ENCODE results near the gene MSH5. TPM values are rescaled to one million over a fixed set of nuclear protein-coding genes. Genes with fewer than 3 reads are reported as not detected.

Gene MSH5
- total RNA-seq, 1 donor from 2014 or later = 3.1 TPM

GRCh38 chr6:31729515-31729978 is 10.3 kb upstream of the MSH5 start:
- peaks cover 13 to 34% (median 24%) of the 10 kb centered on the region in 3 donors for H3K36me3 ChIP-seq (ENCODE audit: control insufficient read depth in 3 of 3, insufficient read depth in 3 of 3, low read length in 3 of 3)
- H3K9ac ChIP-seq (ENCODE audit: low read depth in 1 of 3, low read length in 3 of 3) = peak overlapping the region; percentile 81 to 86 (median 84)
- H3K4me1 ChIP-seq (ENCODE audit: control insufficient read depth in 3 of 3, insufficient read depth in 3 of 3, low read length in 3 of 3) = peaks cover 22 to 25% (median 24%) of the 10 kb centered on the region in 3 donors
- peak overlapping the region; percentile 95 for H3K27ac ChIP-seq (ENCODE audit: low read depth, low read length)
- no peaks in the 10 kb centered on the region for H3K27me3 ChIP-seq (ENCODE audit: control insufficient read depth in 3 of 3, insufficient read depth in 3 of 3, low read length in 3 of 3)
- H3K9me3 ChIP-seq (ENCODE audit: control insufficient read depth in 3 of 3, low read length in 3 of 3) = no peaks in the 10 kb centered on the region
- peak overlapping the region; percentile 80 to 88 (median 81) for H3K4me3 ChIP-seq (ENCODE audit: low read length in 3 of 3)

GRCh38 chr6:31729979-31730630 is 9.7 kb upstream of the MSH5 start:
- peak overlapping the region; percentile 95 for H3K27ac ChIP-seq (ENCODE audit: low read depth, low read length)
- peaks cover 0 to 2% (median 0%) of the 10 kb centered on the region in 3 donors for H3K27me3 ChIP-seq (ENCODE audit: control insufficient read depth in 3 of 3, insufficient read depth in 3 of 3, low read length in 3 of 3)
- peak overlapping the region; percentile 80 to 88 (median 81) for H3K4me3 ChIP-seq (ENCODE audit: low read length in 3 of 3)
- peak overlapping the region; percentile 81 to 86 (median 84) for H3K9ac ChIP-seq (ENCODE audit: low read depth in 1 of 3, low read length in 3 of 3)
- H3K36me3 ChIP-seq (ENCODE audit: control insufficient read depth in 3 of 3, insufficient read depth in 3 of 3, low read length in 3 of 3) = peaks cover 13 to 34% (median 24%) of the 10 kb centered on the region in 3 donors
- peaks cover 28 to 30% (median 29%) of the 10 kb centered on the region in 3 donors for H3K4me1 ChIP-seq (ENCODE audit: control insufficient read depth in 3 of 3, insufficient read depth in 3 of 3, low read length in 3 of 3)
- H3K9me3 ChIP-seq (ENCODE audit: control insufficient read depth in 3 of 3, low read length in 3 of 3) = no peaks in the 10 kb centered on the region

GRCh38 chr6:31730631-31731086 is 9.1 kb upstream of the MSH5 start:
- Histone ChIP-seq H3K9me3 (ENCODE audit: control insufficient read depth in 3 of 3, low read length in 3 of 3) (no peaks in the 10 kb centered on the region), H3K9ac (ENCODE audit: low read depth in 1 of 3, low read length in 3 of 3) (peak overlapping the region in 1 of 3 donors; percentile 86), H3K27me3 (ENCODE audit: control insufficient read depth in 3 of 3, insufficient read depth in 3 of 3, low read length in 3 of 3) (peaks cover 0 to 7% (median 0%) of the 10 kb centered on the region in 3 donors), H3K36me3 (ENCODE audit: control insufficient read depth in 3 of 3, insufficient read depth in 3 of 3, low read length in 3 of 3) (peaks cover 13 to 34% (median 24%) of the 10 kb centered on the region in 3 donors), H3K27ac (ENCODE audit: low read depth, low read length) (peak overlapping the region; percentile 40), H3K4me1 (ENCODE audit: control insufficient read depth in 3 of 3, insufficient read depth in 3 of 3, low read length in 3 of 3) (peaks cover 29 to 33% (median 30%) of the 10 kb centered on the region in 3 donors), H3K4me3 (ENCODE audit: low read length in 3 of 3) (peak overlapping the region in 1 of 3 donors; percentile 88)

GRCh38 chr6:31732029-31732428 is 7.8 kb upstream of the MSH5 start:
- H3K27ac ChIP-seq (ENCODE audit: low read depth, low read length) = no peak overlapping the region
- H3K4me1 ChIP-seq (ENCODE audit: control insufficient read depth in 3 of 3, insufficient read depth in 3 of 3, low read length in 3 of 3) = peaks cover 30 to 43% (median 35%) of the 10 kb centered on the region in 3 donors
- H3K9ac ChIP-seq (ENCODE audit: low read depth in 1 of 3, low read length in 3 of 3) = no peak overlapping the region
- peaks cover 9 to 23% (median 16%) of the 10 kb centered on the region in 3 donors for H3K36me3 ChIP-seq (ENCODE audit: control insufficient read depth in 3 of 3, insufficient read depth in 3 of 3, low read length in 3 of 3)
- no peak overlapping the region for H3K4me3 ChIP-seq (ENCODE audit: low read length in 3 of 3)
- peaks cover 0 to 14% (median 0%) of the 10 kb centered on the region in 3 donors for H3K27me3 ChIP-seq (ENCODE audit: control insufficient read depth in 3 of 3, insufficient read depth in 3 of 3, low read length in 3 of 3)
- no peaks in the 10 kb centered on the region for H3K9me3 ChIP-seq (ENCODE audit: control insufficient read depth in 3 of 3, low read length in 3 of 3)

- Histone ChIP-seq H3K27ac (ENCODE audit: low read depth, low read length) (peak overlapping the region; percentile 81), H3K36me3 (ENCODE audit: control insufficient read depth in 3 of 3, insufficient read depth in 3 of 3, low read length in 3 of 3) (peaks cover 4 to 19% (median 14%) of the 10 kb centered on the region in 3 donors), H3K4me1 (ENCODE audit: control insufficient read depth in 3 of 3, insufficient read depth in 3 of 3, low read length in 3 of 3) (peaks cover 35 to 45% (median 38%) of the 10 kb centered on the region in 3 donors), H3K9me3 (ENCODE audit: control insufficient read depth in 3 of 3, low read length in 3 of 3) (no peaks in the 10 kb centered on the region), H3K4me3 (ENCODE audit: low read length in 3 of 3) (peak overlapping the region in 1 of 3 donors; percentile 65), H3K27me3 (ENCODE audit: control insufficient read depth in 3 of 3, insufficient read depth in 3 of 3, low read length in 3 of 3) (peaks cover 0 to 14% (median 0%) of the 10 kb centered on the region in 3 donors), H3K9ac (ENCODE audit: low read depth in 1 of 3, low read length in 3 of 3) (no peak overlapping the region)
Observed at GRCh38 chr6:31733734-31734133, 6.1 kb upstream of the MSH5 start.

GRCh38 chr6:31734247-31734820 is 5.5 kb upstream of the MSH5 start:
- Histone ChIP-seq H3K27ac (ENCODE audit: low read depth, low read length) (peak overlapping the region; percentile 81), H3K9me3 (ENCODE audit: control insufficient read depth in 3 of 3, low read length in 3 of 3) (no peaks in the 10 kb centered on the region), H3K4me1 (ENCODE audit: control insufficient read depth in 3 of 3, insufficient read depth in 3 of 3, low read length in 3 of 3) (peaks cover 33 to 45% (median 36%) of the 10 kb centered on the region in 3 donors), H3K4me3 (ENCODE audit: low read length in 3 of 3) (peak overlapping the region; percentile 65 to 92 (median 79)), H3K27me3 (ENCODE audit: control insufficient read depth in 3 of 3, insufficient read depth in 3 of 3, low read length in 3 of 3) (peaks cover 0 to 14% (median 0%) of the 10 kb centered on the region in 3 donors), H3K36me3 (ENCODE audit: control insufficient read depth in 3 of 3, insufficient read depth in 3 of 3, low read length in 3 of 3) (peaks cover 4 to 19% (median 14%) of the 10 kb centered on the region in 3 donors), H3K9ac (ENCODE audit: low read depth in 1 of 3, low read length in 3 of 3) (peak overlapping the region; percentile 73 to 87 (median 82))

GRCh38 chr6:31734821-31735406 is 4.9 kb upstream of the MSH5 start:
- H3K27me3 ChIP-seq (ENCODE audit: control insufficient read depth in 3 of 3, insufficient read depth in 3 of 3, low read length in 3 of 3) = peaks cover 0 to 14% (median 0%) of the 10 kb centered on the region in 3 donors
- peaks cover 29 to 48% (median 36%) of the 10 kb centered on the region in 3 donors for H3K4me1 ChIP-seq (ENCODE audit: control insufficient read depth in 3 of 3, insufficient read depth in 3 of 3, low read length in 3 of 3)
- H3K4me3 ChIP-seq (ENCODE audit: low read length in 3 of 3) = peak overlapping the region; percentile 65 to 92 (median 79)
- H3K27ac ChIP-seq (ENCODE audit: low read depth, low read length) = peak overlapping the region; percentile 81
- peaks cover 4 to 19% (median 14%) of the 10 kb centered on the region in 3 donors for H3K36me3 ChIP-seq (ENCODE audit: control insufficient read depth in 3 of 3, insufficient read depth in 3 of 3, low read length in 3 of 3)
- no peaks in the 10 kb centered on the region for H3K9me3 ChIP-seq (ENCODE audit: control insufficient read depth in 3 of 3, low read length in 3 of 3)
- H3K9ac ChIP-seq (ENCODE audit: low read depth in 1 of 3, low read length in 3 of 3) = peak overlapping the region; percentile 73 to 87 (median 82)

GRCh38 chr6:31736021-31736767 is 3.6 kb upstream of the MSH5 start, which contains the start of gene CLIC1:
CLIC1 (minus strand) TSS chr6:31736530; CDS start chr6:31736300, 230 bp downstream.
- Histone ChIP-seq H3K27ac (ENCODE audit: low read depth, low read length) (peak within 1 kb of the TSS; percentile 81), H3K9me3 (ENCODE audit: control insufficient read depth in 3 of 3, low read length in 3 of 3) (no peaks in the 10 kb centered on the region), H3K27me3 (ENCODE audit: control insufficient read depth in 3 of 3, insufficient read depth in 3 of 3, low read length in 3 of 3) (peaks cover 0 to 14% (median 0%) of the 10 kb centered on the region in 3 donors), H3K36me3 (ENCODE audit: control insufficient read depth in 3 of 3, insufficient read depth in 3 of 3, low read length in 3 of 3) (peaks cover 4 to 16% (median 14%) of the 10 kb centered on the region in 3 donors), H3K4me3 (ENCODE audit: low read length in 3 of 3) (peak within 1 kb of the TSS; percentile 65 to 92 (median 79)), H3K9ac (ENCODE audit: low read depth in 1 of 3, low read length in 3 of 3) (peak within 1 kb of the TSS; percentile 73 to 87 (median 82)), H3K4me1 (ENCODE audit: control insufficient read depth in 3 of 3, insufficient read depth in 3 of 3, low read length in 3 of 3) (peaks cover 34 to 47% (median 41%) of the 10 kb centered on the region in 3 donors)

GRCh38 chr6:31736768-31737314 is 3.0 kb upstream of the MSH5 start:
- Histone ChIP-seq H3K36me3 (ENCODE audit: control insufficient read depth in 3 of 3, insufficient read depth in 3 of 3, low read length in 3 of 3) (peaks cover 4 to 16% (median 14%) of the 10 kb centered on the region in 3 donors), H3K4me1 (ENCODE audit: control insufficient read depth in 3 of 3, insufficient read depth in 3 of 3, low read length in 3 of 3) (peaks cover 34 to 47% (median 41%) of the 10 kb centered on the region in 3 donors), H3K27me3 (ENCODE audit: control insufficient read depth in 3 of 3, insufficient read depth in 3 of 3, low read length in 3 of 3) (peaks cover 0 to 14% (median 0%) of the 10 kb centered on the region in 3 donors), H3K9me3 (ENCODE audit: control insufficient read depth in 3 of 3, low read length in 3 of 3) (no peaks in the 10 kb centered on the region), H3K27ac (ENCODE audit: low read depth, low read length) (peak overlapping the region; percentile 81), H3K4me3 (ENCODE audit: low read length in 3 of 3) (peak overlapping the region; percentile 65 to 92 (median 79)), H3K9ac (ENCODE audit: low read depth in 1 of 3, low read length in 3 of 3) (peak overlapping the region; percentile 55 to 87 (median 73))
